WTC11 (cell line): ENCODE results near the gene HHAT. TPM values are rescaled to one million over a fixed set of nuclear protein-coding genes. Genes with fewer than 3 reads are reported as not detected.

Experiments used
- ATAC-seq: fragments of 200-7000 bp; cut with Tn5 transposase; 2 replicates; pipeline ENCODE4 v1.10.0; 2021; ENCODE audit warnings: mild to moderate bottlenecking, moderate library complexity
- CTCF ChIA-PET: fragments of 300-600 bp; sonication (Branson Sonifier 250); formaldehyde crosslinking; loops from one replicate; lab custom pipeline; 2021; ENCODE audit warnings: antibody characterized with exemption; lab: Charles Lee
- POLR2A ChIA-PET: fragments of 350-600 bp; sonication (Branson Sonifier 250); formaldehyde crosslinking; loops from one replicate; lab custom pipeline; 2021; ENCODE audit warnings: antibody characterized with exemption; lab: Charles Lee
- DNase-seq: peaks from one replicate; pipeline ENCODE4 v3.0.0; 2021; ENCODE audit warnings: low spot score
- H3K27ac Mint-ChIP-seq: 2 replicates; pipeline ENCODE4 v1.8.0; 2021; ENCODE audit warnings: mixed read lengths
- H3K27me3 Mint-ChIP-seq: 2 replicates; pipeline ENCODE4 v1.8.0; 2021; ENCODE audit warnings: low read depth, mild to moderate bottlenecking, moderate library complexity, mixed read lengths
- H3K36me3 Mint-ChIP-seq: 2 replicates; pipeline ENCODE4 v1.8.0; 2021; ENCODE audit warnings: mixed read lengths
- H3K4me1 Mint-ChIP-seq: 2 replicates; pipeline ENCODE4 v1.8.0; 2022; ENCODE audit warnings: mixed read lengths
- H3K4me3 Mint-ChIP-seq: 2 replicates; pipeline ENCODE4 v1.8.0; 2021; ENCODE audit warnings: mild to moderate bottlenecking, moderate library complexity, mixed read lengths
- H3K9me3 Mint-ChIP-seq: 2 replicates; pipeline ENCODE4 v1.8.0; 2021; ENCODE audit warnings: mixed read lengths
- GTF2I ChIP-seq: fragments of 250-450 bp; sonication (Bioruptor Pico); conservative IDR thresholded peaks from 2 replicates; pipeline ENCODE4 v1.4.0; 2021; ENCODE audit warnings: mild to moderate bottlenecking
- JAZF1 ChIP-seq: fragments of 250-450 bp; sonication (Bioruptor Pico); IDR thresholded peaks from 2 replicates; pipeline ENCODE4 v1.9.0; 2021; ENCODE audit warnings: moderate library complexity, mild to moderate bottlenecking, inconsistent platforms
- KAT7 ChIP-seq: sonication (generic); formaldehyde crosslinking; IDR thresholded peaks from 2 replicates; pipeline ENCODE4 v1.8.1; 2023; ENCODE audit warnings: missing genetic modification reagents, mild to moderate bottlenecking, borderline replicate concordance
- MXD4 ChIP-seq: fragments of 250-450 bp; sonication (Bioruptor Pico); IDR thresholded peaks from 2 replicates; pipeline ENCODE4 v1.8.0; 2021; ENCODE audit warnings: mild to moderate bottlenecking, moderate library complexity, borderline replicate concordance
- NR3C1 ChIP-seq: sonication (generic); formaldehyde crosslinking; conservative IDR thresholded peaks from 2 replicates; pipeline ENCODE4 v1.8.1; 2023; ENCODE audit warnings: low read depth, mild to moderate bottlenecking, missing genetic modification reagents
- SP1 ChIP-seq: sonication (generic); formaldehyde crosslinking; conservative IDR thresholded peaks from 2 replicates; pipeline ENCODE4 v1.8.1; 2022; ENCODE audit warnings: missing genetic modification reagents
- total RNA-seq: library from RNA; stranded (reverse); gene quantifications from 3 replicates; pipeline ENCODE4 v1.2.3, GENCODE V29; 2021
- TF ChIP-seq, protein P1 (sequence below): sonication (generic); formaldehyde crosslinking; IDR thresholded peaks from 2 replicates; pipeline ENCODE4 v1.8.0; 2022; ENCODE audit warnings: mild to moderate bottlenecking, missing genetic modification reagents
- TF ChIP-seq, protein P2 (sequence below): fragments of 250-450 bp; sonication (Bioruptor Pico); IDR thresholded peaks from 2 replicates; pipeline ENCODE4 v1.9.0; 2021; ENCODE audit warnings: moderate library complexity, mild to moderate bottlenecking, inconsistent platforms, borderline replicate concordance
- TF ChIP-seq, protein P3 (sequence below): sonication (generic); formaldehyde crosslinking; IDR thresholded peaks from 2 replicates; pipeline ENCODE4 v1.8.0; 2022; ENCODE audit warnings: mild to moderate bottlenecking, missing genetic modification reagents
- TF ChIP-seq, protein P4 (sequence below): fragments of 200-600 bp; IDR thresholded peaks from 2 replicates; pipeline ENCODE4 v1.8.0; 2022; ENCODE audit warnings: antibody characterized with exemption

The HHAT gene
- total RNA-seq, 1 experiment from 2014 or later = 0.39 TPM

DNA sequence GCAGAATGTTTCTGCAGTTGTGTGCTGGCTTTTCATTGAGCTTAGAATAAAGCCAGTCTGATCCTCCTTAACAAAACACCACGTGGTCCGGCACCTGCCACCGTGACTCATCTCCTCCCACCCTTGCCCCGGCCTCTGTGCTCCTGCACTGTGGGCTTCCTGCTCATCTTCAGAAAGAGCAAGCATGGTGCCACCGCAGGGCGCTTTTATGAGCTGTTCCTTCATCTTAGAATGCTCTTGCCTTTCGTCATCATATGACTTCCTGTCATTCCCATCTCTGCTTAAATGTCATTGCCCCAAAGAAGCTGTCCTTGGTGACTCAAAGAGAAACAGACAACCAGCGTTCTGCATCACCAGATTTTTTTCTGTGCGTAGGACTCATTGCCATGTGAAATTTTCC is 117.8 kb downstream of the HHAT start:
- TF ChIP-seq, protein P1, sequence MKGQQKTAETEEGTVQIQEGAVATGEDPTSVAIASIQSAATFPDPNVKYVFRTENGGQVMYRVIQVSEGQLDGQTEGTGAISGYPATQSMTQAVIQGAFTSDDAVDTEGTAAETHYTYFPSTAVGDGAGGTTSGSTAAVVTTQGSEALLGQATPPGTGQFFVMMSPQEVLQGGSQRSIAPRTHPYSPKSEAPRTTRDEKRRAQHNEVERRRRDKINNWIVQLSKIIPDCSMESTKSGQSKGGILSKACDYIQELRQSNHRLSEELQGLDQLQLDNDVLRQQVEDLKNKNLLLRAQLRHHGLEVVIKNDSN (CRISPR knock-in tag) = peak; percentile 40; the same call in 1 of the 2 replicates
- TF ChIP-seq, protein P2, sequence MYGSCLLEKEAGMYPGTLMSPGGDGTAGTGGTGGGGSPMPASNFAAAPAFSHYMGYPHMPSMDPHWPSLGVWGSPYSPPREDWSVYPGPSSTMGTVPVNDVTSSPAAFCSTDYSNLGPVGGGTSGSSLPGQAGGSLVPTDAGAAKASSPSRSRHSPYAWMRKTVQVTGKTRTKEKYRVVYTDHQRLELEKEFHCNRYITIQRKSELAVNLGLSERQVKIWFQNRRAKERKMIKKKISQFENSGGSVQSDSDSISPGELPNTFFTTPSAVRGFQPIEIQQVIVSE (CRISPR knock-in tag) = no peak
- no peak for TF ChIP-seq KAT7 (CRISPR knock-in tag)
- TF ChIP-seq JAZF1 (CRISPR knock-in tag) = no peak
- no peak for TF ChIP-seq NR3C1
- Mint-ChIP-seq H3K27ac (no peak overlapping the region), H3K9me3 (no peaks in the 10 kb centered on the region), H3K27me3 (no peaks in the 10 kb centered on the region), H3K36me3 (no peaks in the 10 kb centered on the region), H3K4me1 (peaks cover 23% of the 10 kb centered on the region), H3K4me3 (no peak overlapping the region)
- DNase-seq = no peak
- ChIA-PET CTCF (interaction anchor here (0.6 to 5.2 kb wide), 7 partner anchors 30 to 862 kb away, joined by 3 to 64 read pairs (median 4); partner anchors contain the start of gene KCNH1), POLR2A (no interaction called here)
- ATAC-seq = peak; percentile 58

DNA sequence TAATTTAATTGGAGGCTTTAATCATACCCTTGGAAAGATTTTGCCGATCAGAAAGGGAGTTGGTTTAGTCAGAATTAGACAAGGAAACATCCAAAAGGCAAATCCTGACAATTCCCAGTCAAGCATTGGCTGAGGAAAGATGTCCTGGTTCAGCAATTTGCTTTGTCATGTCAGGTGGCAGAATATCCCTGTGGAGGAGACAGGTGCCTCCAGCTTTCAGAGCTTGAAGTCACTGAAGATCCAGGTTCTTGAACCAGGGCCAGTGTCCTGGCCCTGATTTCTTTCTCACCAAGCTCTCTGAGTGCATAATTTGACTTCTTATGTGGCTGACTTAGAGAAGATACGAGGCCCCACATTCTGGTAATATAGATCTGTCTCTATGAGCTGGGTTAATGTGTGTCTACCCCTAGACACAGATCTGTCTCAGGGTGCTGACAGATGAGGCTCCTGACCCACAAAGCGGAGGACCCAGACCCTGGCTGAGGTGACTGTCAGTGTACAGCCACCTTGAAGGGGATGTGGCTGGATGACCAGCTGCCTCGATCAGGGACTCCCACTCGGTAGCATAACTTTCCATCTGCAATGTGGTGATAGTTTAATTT is 118.9 kb downstream of the HHAT start:
- Mint-ChIP-seq H3K4me1 (peaks cover 23% of the 10 kb centered on the region), H3K4me3 (no peak overlapping the region), H3K27ac (no peak overlapping the region), H3K9me3 (no peaks in the 10 kb centered on the region), H3K36me3 (no peaks in the 10 kb centered on the region), H3K27me3 (no peaks in the 10 kb centered on the region)
- DNase-seq = no peak
- CTCF ChIA-PET = interaction anchor here (0.6 to 5.2 kb wide), 12 partner anchors 8 to 687 kb away, joined by 3 to 64 read pairs (median 4); partner anchors contain the start of gene KCNH1
- ATAC-seq = no peak
- POLR2A ChIA-PET = no interaction called here
- no peak for TF ChIP-seq GTF2I (CRISPR knock-in tag)

DNA sequence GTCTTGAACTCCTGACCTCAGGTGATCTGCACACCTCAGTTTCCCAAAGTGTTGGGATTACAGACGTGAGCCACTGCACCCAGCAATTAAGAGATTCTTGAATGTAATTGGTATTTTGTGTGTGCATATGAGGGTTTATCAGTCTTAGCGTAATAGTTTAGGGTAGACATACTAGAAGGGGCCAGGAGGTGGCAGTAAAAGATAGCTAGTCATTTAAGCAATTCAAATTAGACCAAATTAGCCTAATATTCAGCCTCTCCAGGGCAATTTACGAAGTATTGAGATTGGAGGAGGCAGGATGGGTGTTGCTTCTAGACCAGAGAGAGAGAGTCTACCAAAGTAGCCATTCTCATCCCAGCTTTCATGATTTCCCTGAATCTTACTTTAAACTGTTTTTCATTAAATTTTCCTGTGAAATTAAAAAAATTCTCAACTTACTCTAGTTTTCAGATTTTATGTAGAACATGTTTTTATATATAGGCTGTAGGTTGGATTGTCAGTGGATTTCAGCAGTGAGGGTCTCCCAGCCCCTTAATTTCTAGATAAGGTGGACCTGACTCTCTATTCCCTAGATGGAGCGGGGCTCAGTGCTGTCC is 119.7 kb downstream of the HHAT start:
- TF ChIP-seq, protein P3, sequence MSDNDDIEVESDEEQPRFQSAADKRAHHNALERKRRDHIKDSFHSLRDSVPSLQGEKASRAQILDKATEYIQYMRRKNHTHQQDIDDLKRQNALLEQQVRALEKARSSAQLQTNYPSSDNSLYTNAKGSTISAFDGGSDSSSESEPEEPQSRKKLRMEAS (CRISPR knock-in tag) = no peak
- TF ChIP-seq, protein P4, sequence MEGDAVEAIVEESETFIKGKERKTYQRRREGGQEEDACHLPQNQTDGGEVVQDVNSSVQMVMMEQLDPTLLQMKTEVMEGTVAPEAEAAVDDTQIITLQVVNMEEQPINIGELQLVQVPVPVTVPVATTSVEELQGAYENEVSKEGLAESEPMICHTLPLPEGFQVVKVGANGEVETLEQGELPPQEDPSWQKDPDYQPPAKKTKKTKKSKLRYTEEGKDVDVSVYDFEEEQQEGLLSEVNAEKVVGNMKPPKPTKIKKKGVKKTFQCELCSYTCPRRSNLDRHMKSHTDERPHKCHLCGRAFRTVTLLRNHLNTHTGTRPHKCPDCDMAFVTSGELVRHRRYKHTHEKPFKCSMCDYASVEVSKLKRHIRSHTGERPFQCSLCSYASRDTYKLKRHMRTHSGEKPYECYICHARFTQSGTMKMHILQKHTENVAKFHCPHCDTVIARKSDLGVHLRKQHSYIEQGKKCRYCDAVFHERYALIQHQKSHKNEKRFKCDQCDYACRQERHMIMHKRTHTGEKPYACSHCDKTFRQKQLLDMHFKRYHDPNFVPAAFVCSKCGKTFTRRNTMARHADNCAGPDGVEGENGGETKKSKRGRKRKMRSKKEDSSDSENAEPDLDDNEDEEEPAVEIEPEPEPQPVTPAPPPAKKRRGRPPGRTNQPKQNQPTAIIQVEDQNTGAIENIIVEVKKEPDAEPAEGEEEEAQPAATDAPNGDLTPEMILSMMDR = peak; percentile 57; the same call in 1 of the 2 replicates
- TF ChIP-seq, all 79 proteins: peak for 1
- no peaks in the 10 kb centered on the region for H3K36me3 Mint-ChIP-seq
- peaks cover 23% of the 10 kb centered on the region for H3K4me1 Mint-ChIP-seq
- ChIA-PET CTCF (interaction anchor here (0.6 to 5.2 kb wide), 16 partner anchors 8 to 690 kb away, joined by 3 to 64 read pairs (median 4); partner anchors contain the start of gene KCNH1), POLR2A (interaction anchor here (0.7 kb wide), 2 partner anchors 360 to 367 kb away, joined by 3 to 4 read pairs; no protein-coding TSS in a partner anchor)
- H3K9me3 Mint-ChIP-seq = no peaks in the 10 kb centered on the region
- no peak for DNase-seq
- no peak overlapping the region for H3K27ac Mint-ChIP-seq
- no peaks in the 10 kb centered on the region for H3K27me3 Mint-ChIP-seq
- H3K4me3 Mint-ChIP-seq = no peak overlapping the region
- ATAC-seq = peak; percentile 87

DNA sequence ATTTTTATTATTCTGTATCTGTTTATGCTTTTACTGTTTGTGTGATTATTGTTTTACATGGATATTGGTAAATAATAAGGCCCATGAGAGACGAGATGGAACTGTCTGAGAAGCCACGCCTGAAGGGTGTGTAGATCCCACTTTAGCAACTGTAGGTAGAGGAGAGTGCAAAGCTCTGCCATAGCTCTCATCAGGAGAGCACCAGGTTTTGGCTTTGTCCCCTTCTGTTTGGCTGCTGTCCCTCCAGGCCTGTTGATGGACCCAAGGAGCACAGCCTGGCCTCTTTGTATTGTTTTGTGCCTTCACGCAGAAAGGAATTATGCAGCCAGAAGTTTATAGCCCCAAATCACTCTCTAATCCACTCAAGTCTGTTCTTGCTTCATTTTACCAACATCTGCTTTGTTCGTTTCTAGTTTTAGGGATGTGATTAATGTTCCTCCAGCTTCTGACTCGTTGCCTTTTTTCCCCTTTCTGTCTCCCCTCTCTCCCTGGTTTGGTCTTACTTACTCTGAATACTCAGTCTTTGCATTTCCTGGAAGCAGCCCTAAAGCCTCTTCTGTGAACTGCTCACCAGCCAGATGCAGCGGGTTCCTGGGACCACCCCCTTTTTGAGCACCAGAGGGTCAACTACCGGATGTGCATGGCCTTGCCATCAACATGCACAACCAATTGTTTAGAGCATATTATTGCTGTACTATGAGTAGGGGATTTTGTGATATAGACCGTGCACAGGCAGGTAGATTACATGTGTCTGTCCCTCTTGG is 127.3 kb downstream of the HHAT start:
- Mint-ChIP-seq H3K4me3 (no peak overlapping the region), H3K4me1 (peaks cover 11% of the 10 kb centered on the region), H3K36me3 (no peaks in the 10 kb centered on the region), H3K27me3 (no peaks in the 10 kb centered on the region), H3K27ac (no peak overlapping the region), H3K9me3 (peaks cover 6% of the 10 kb centered on the region; the same call in 1 of the 2 replicates)
- TF ChIP-seq SP1 (CRISPR knock-in tag) (no peak), MXD4 (CRISPR knock-in tag) (no peak)
- ChIA-PET CTCF (interaction anchor here (1.1 kb wide), 1 partner anchor 8 kb away, joined by 3 read pairs; no protein-coding TSS in a partner anchor), POLR2A (no interaction called here)
- DNase-seq (no peak), ATAC-seq (no peak)
